Coronary artery (tissue), 2 donors: ENCODE measurements around the gene SOX5.

Source experiments
- DNase-seq: peaks from one replicate; pipeline ENCODE4 v3.0.0-alpha.2; 2017; ENCODE audit warnings: low spot score
- H3K27ac ChIP-seq, 2 donors: fragments of 200-600 bp; sonication (generic); one replicate each; pipeline ENCODE4 v1.5.1; 2016 to 2019
- H3K4me3 ChIP-seq: fragments of 200-600 bp; sonication (generic); 2 replicates; pipeline ENCODE4 v1.5.1; 2016; ENCODE audit warnings: mild to moderate bottlenecking, moderate library complexity
- TF ChIP-seq, protein P1 (sequence below): fragments of 200-600 bp; sonication (generic); IDR thresholded peaks from one replicate; pipeline ENCODE4 v1.5.1; 2019; ENCODE audit warnings: antibody characterized with exemption

The SOX5 gene

DNA sequence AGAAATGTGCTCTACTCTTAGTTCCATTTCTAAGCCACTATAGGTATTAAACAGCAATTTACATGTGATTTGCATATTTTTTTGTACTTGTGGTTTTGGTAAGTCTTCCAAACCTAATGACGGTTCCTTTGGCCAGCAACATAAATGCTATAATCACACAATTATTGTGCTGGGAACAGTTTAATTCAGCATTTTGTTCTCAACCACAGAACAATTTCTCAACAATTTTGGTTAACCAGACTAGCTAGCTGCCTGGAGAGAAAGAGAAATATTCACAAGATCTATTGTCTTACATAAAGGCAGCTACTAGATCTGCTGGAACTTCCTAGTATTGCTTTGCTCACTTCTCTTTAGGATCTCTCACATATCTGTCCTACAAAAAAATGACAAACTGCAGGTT, 265.3 kb downstream of the SOX5 start:
- no peak for DNase-seq
- TF ChIP-seq, protein P1, sequence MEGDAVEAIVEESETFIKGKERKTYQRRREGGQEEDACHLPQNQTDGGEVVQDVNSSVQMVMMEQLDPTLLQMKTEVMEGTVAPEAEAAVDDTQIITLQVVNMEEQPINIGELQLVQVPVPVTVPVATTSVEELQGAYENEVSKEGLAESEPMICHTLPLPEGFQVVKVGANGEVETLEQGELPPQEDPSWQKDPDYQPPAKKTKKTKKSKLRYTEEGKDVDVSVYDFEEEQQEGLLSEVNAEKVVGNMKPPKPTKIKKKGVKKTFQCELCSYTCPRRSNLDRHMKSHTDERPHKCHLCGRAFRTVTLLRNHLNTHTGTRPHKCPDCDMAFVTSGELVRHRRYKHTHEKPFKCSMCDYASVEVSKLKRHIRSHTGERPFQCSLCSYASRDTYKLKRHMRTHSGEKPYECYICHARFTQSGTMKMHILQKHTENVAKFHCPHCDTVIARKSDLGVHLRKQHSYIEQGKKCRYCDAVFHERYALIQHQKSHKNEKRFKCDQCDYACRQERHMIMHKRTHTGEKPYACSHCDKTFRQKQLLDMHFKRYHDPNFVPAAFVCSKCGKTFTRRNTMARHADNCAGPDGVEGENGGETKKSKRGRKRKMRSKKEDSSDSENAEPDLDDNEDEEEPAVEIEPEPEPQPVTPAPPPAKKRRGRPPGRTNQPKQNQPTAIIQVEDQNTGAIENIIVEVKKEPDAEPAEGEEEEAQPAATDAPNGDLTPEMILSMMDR: no peak
- H3K4me3 ChIP-seq: no peak overlapping the region
- H3K27ac ChIP-seq: no peak overlapping the region

DNA sequence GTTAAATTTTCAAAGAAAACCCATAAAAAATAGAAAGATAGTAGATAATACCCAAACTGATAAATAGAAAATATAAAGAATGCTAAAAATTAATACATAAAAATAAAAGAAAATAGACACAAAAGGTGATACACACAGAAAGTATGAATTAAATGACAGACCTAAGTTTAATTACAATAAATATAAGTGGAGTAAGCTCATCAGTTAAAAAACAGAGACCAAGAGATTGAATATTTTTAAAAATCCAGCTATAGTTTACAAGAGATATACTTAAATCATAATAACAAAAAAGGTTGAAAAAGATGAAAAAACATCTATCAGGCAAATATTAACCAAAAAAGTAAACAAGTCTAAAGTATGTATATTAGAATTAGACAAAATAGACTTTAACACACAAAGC, 268.2 kb downstream of the SOX5 start:
- Histone ChIP-seq H3K4me3 (no peak overlapping the region), H3K27ac (no peak overlapping the region)
- TF ChIP-seq, protein P1: no peak
- DNase-seq: no peak

DNA sequence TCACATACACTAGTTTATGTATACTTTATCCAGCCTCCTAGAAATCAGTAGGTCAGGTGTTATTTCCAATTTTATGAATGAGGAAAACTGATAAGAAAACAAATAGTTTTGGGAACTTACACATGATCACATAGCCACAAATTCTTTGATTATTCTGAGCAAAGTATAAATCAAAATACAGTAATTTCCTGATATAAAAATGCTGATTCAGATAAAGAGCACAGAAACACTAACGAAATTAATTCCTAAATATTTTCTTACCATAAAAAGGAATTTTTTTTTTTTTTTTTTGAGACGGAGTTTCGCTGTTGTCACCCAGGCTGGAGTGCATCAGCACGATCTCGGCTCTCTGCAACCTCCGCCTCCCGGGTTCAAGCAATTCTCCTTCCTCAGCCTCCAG, 275.4 kb downstream of the SOX5 start:
- DNase-seq: no peak
- TF ChIP-seq, protein P1: no peak
- Histone ChIP-seq H3K4me3 (no peak overlapping the region), H3K27ac (no peak overlapping the region)

DNA sequence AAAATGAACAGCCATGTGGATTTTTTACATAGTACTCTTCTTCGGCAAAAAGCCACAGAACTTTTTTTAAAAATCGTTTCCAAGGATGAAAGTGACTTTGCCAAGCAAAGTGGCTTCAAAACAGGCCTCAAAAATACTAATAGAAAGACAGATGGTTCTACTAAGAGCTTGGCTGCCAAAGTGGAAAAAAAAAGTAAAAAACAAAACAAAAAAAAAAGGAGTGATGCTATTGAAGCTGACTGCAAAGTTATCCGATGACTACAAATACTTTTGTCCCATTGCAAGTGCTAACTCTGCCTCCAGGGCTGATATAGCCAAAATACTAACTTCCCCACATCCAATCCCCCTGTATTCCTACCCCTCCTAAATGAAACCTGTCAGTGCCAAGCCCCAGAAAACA, 277.6 kb downstream of the SOX5 start:
- TF ChIP-seq, protein P1: no peak
- H3K27ac ChIP-seq: no peak overlapping the region
- DNase-seq: no peak
- no peak overlapping the region for H3K4me3 ChIP-seq

DNA sequence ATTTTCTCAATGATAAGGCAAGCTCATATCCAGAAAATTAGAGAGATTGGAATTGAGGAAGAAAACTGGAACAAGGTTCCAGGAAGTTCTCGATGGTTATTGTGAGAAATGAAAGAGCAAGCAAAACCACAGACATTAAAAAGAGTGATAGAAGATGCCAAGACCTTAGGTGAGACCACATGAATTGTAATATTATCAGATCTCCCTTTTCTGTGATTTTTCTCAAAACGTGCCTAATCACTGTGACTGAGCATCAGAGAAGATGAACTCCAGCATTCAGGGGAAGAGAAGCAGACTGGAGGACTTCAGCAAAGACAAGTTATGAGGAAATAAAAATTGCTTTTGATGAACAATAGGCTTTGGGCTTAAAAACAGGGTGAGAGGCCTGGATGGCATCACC, 278.8 kb downstream of the SOX5 start:
- Histone ChIP-seq H3K27ac (no peak overlapping the region), H3K4me3 (no peak overlapping the region)
- TF ChIP-seq, protein P1: no peak
- DNase-seq: no peak

DNA sequence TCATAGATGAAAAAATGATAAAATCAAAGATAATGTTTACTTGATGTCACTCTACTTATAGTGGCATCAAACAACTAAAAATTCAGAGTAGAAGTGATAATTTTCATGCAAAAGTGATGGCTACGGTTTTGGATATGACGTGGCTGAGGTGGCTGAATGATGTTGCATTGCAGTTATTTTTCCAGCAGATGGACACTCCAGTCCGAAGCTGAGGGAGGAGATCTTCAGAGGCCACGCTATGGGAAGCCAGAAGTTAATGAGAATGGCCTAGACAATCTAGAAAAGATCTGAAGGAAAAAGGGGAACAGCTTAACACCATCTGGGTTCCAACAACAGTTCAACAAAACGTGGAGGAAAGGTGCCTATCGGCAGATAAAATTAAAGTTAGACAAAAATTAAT, 279.8 kb downstream of the SOX5 start:
- DNase-seq: no peak
- Histone ChIP-seq H3K27ac (no peak overlapping the region), H3K4me3 (no peak overlapping the region)
- TF ChIP-seq, protein P1: no peak

DNA sequence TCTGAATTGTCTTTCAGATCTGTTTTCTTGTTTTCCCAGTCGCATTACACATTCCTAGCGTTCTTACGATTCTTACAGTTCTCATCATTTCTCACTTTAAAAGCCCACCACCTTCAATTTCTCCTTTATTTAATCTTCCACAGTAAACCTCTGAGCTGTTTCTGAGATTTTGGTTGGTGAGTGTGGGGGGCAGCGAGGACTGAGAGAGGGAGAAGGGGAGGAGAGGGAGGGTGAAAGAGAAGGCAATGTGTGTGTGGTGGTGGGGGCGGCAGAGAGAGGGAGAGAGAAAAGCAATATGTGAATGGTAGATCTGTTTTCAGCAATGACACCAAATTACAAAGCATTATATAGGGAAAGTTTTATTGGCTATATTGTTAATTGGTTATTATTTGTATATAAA, 282.6 kb downstream of the SOX5 start:
- Histone ChIP-seq H3K4me3 (no peak overlapping the region), H3K27ac (no peak overlapping the region)
- TF ChIP-seq, protein P1: no peak
- no peak for DNase-seq
